NCI-H2196 (cell line): ENCODE measurements around the gene C5AR2.
A peak's percentile ranks its signal among the peaks of the same experiment; 100 is the strongest.
"Not testable (repeated sequence)": the region's sequence is repeated elsewhere in the genome, so short reads cannot be mapped to it uniquely, and the experiment has no call there.

Experiments used
- DNase-seq: peaks from one replicate; lab custom pipeline; 2025; ENCODE audit not compliant: unreplicated experiment; lab: John Stamatoyannopoulos, UW

The C5AR2 gene

GRCh38 chr19:47331931-47332547, at the start of gene C5AR2:
TSS of gene C5AR2 (plus strand) at chr19:47332175. CDS start at chr19:47340800, 8,625 bp downstream.
- DNase-seq = no peak

- no peak for DNase-seq
These were observed 48.4 kb upstream of the C5AR2 start for GRCh38 chr19:47283405-47284059.

DNA sequence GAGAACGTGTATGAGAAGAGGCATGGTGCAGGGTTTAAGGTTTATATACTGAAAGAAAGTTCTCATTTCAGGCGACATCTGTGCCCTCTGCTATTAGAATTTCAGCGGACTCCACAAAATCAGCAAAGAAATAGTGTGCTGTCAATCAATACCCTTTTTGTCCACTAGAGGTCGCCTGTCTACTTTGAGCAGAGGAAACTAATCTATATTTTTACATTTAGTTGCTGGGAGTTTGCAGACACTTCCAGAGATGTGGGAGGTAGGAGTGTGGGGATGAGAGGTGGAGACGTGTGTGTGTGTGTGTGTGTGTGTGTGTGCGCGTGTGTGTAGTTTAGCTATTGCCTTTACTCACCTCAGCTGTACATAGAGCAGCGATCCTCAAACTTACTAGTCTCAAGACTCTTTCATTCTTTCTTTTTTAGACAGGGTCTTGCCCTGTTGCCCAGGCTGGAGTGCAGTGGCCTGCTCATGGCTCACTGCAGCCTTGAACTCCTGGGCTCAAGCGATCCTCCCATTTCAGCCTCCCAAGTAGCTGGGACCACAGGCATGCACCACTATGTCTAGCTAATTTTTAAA, 47.6 kb upstream of the C5AR2 start:
- peak; percentile 74 for DNase-seq

- peak; percentile 93 for DNase-seq
These were observed 35.9 kb upstream of the C5AR2 start for GRCh38 chr19:47296036-47296435.

DNA sequence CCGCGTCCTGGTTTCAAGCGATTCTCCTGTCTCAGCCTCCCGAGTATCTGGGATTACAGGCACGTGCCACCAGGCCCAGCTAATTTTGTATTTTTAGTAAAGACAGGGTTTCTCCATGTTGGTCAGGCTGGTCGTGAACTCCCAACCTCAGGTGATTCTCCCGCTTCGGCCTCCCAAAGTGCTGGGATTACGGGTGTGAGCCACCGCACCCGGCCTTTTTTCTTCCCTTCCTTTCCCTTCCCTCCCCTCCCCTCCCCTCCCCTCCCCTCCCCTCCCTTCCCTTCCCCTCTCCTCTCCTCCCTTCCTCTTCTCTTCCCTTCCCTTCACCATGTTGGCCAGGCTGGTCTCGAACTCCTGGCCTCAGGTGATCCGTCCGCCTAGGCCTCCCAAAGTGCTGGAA, 31.1 kb upstream of the C5AR2 start:
- DNase-seq = not testable (repeated sequence)

DNA sequence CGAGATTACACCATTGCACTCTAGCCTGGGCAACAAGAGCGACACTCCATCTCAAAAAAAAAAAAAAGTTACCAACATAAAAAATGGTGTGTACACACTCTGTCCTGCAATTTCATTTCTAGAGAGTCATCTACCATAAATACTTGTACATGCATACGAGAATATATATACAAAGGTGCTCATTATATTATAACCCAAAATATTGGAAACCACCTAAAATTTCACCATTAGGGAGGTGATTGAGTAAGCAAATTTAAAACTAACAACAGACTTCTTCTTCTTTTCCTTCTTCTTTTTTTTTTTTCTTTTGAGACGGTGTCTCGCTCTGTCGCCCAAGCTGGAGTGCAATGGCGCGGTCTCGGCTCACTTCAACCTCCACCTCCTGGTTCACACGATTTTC, 29.7 kb upstream of the C5AR2 start:
- DNase-seq = no peak

GRCh38 chr19:47303966-47304365, 28.0 kb upstream of the C5AR2 start:
- DNase-seq = no peak

DNA sequence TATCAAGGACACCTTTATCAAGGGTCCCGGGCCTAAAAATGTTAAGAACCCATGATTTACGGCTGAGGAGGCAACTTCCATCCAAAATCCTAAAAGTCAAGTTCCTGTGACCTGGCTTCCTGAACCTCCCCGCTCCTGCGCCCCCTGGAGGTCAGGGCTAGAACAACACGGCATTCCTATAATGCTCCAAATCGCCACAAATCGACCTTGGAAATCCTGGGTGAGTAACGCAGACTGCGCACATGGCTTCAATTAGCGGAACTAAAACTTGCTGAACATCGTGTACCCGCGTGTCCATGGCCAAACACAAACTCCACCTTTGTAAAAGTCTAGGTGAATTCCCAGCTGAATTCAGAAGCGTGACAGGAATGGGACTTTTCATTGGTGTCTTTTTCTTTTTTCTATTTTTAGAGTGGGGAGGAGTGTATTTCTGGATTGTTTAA, 26.6 kb upstream of the C5AR2 start:
- peak; percentile 70 for DNase-seq

- no peak for DNase-seq
These were observed 25.7 kb upstream of the C5AR2 start for GRCh38 chr19:47306303-47306702.

GRCh38 chr19:47309038-47309437, 22.9 kb upstream of the C5AR2 start:
- no peak for DNase-seq

GRCh38 chr19:47309608-47310007, 22.4 kb upstream of the C5AR2 start, which contains the start of gene C5AR1:
TSS of gene C5AR1 (plus strand) at chr19:47309861. CDS start at chr19:47309896, 35 bp downstream.
- DNase-seq = no peak

- DNase-seq = no peak
These were observed 21.7 kb upstream of the C5AR2 start for GRCh38 chr19:47310323-47310722.

DNA sequence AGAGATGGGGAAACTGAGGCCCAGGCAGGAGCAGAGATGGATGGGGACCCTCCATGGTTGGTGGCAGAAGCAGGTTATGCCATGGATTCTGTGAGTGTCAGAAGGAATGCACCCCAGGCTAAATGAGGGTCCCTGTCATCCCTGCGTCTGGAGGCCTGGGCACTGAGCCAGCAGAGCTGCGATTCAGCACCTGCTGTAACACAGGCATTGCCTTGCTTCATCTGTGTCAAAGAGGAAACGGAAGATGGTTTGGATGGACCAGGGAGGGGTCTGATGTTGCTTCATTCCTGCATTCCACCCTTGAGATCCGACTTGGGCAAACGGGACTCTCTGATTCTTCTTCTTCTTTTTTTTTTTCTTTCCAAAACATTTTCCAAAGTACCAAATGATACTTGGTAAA, 21.2 kb upstream of the C5AR2 start:
- peak; percentile 56 for DNase-seq

GRCh38 chr19:47312366-47313006, 19.5 kb upstream of the C5AR2 start:
- no peak for DNase-seq

DNA sequence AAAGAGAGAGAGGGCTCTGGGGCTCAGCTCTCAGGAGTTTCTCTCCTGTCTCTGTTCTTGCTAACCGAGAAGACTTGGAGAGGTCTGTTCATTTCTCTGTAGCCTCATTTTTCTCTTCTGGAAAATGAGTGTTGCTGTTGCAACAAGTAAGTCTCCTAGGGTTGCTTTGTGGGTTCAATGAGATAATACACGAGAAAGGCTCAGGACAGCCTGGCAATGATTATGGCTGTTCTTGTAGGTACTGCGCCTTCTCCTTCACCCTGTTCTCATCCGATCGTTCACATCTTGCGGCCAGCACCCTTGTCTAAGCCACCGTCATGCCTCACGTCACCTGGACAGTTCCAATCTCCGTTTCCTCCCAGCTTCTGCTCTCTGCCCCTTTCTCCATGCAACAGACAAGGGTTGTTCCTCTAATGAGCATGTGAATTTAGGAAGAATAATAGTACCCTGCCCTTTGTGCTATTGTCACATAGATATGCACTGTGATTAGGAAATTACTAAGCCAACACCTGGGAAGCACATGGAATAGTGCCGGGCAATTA, 18.1 kb upstream of the C5AR2 start:
- no peak for DNase-seq

DNA sequence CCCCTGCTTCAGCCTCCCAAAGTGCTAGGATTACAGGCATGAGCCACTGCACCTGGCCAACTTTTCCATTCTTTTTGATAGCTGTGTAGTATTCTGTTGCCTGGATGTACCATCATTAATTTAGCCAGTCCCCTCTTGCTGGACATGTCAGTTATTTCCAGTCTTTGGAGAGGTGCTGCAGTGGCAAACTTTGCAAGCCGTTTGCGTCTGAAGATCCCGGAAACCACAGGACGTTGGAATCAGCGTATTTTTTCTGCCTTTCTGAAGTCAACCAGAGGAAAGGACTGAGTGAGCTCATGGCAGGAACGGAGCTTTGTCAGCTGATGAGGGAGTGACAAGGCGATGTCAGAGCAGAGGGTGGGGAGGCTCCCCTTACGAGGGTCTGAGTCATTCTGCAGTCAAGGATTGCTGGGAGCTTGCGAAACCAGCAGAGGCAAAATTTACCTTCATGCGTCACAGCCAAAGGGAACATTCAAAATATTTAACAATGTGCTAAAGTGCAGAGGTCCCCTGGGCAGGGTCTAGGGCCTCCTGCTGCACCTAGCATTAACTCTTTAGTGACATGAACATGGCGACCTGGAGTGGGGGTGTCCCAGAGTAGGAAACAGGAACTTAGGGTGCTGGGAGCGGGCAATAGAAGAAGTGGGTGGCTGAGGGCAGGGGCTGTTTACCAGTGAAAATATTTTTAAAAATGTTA, 16.7 kb upstream of the C5AR2 start:
- no peak for DNase-seq

GRCh38 chr19:47316513-47316912, 15.5 kb upstream of the C5AR2 start:
- no peak for DNase-seq

- DNase-seq = no peak
These were observed 11.8 kb upstream of the C5AR2 start for GRCh38 chr19:47319923-47320871.

DNA sequence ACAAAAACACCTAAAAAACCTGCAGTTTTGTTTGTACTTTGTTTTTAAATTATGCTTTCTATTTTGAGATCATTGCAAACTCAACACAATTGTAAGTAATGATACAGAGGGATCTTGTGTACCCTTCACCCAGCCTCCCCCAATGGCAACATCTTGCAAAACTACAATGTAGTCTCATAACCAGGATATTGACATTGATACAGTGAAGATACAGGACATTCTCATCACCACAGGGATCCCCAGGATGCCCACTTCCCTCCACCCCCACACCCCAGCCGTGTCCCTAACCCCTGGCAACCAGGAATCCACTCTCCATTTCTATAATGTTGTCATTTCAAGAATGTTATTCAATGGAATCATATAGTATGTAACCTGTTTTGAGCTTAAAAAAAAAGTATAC, 10.3 kb upstream of the C5AR2 start:
- DNase-seq = no peak

DNA sequence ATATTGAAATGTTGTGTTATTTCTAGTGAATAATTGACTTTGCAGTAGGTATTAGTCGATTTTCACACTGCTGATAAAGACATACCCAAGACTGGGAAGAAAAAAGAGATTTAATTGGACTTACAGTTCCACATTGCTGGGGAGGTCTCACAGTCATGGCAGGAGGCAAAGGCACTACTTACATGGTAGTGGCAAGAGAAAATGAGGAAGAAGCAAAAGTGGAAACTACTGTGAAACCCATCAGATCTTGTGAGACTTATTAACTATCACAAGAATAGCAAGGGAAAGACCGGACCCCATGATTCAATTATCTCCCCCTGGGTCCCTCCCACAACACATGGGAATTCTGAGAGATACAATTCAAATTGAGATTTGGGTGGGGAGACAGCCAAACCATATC, 9.9 kb upstream of the C5AR2 start:
- no peak for DNase-seq
